Ishikawa (cell line): Measurements from ENCODE around the gene PTPRO.

Experiments
- CEBPB ChIP-seq: IDR thresholded peaks from 2 replicates; pipeline ENCODE4 v1.6.1; 2012
- RAD21 ChIP-seq: IDR thresholded peaks from 2 replicates; pipeline ENCODE4 v1.6.1; 2012; ENCODE audit warnings: low read depth

DNA sequence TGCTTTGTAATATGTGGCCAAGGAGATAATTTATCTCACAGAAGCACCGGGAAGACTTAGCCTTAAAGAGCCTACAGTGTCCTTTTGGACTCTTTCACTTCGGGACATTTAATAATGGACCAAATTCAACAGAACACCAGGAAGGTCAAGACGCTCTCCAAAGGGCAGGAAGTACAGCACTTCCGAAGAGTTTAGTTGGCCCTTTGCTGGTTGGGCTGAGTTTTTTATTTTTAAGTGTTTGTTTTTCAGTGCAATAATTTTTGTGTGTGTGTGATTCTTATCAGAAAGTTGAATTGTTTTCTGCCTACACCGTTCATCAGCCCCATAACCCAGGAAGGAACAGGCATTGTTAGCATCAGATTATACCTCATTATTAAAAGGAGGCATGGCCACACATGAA, 273.9 kb downstream of the PTPRO start:
- TF ChIP-seq RAD21 (no peak), CEBPB (no peak)
